Nephron (organoid): ENCODE data around the gene IFITM2.
A peak's percentile ranks its signal among the peaks of the same experiment; 100 is the strongest.

Experiments used
- H3K27ac Mint-ChIP-seq, 3 experiments: 2 replicates each; pipeline ENCODE4 v1.8.0; 2020; ENCODE audit warnings: mixed read lengths in 3 of 3, mild to moderate bottlenecking in 2 of 3, moderate library complexity in 1 of 3
- H3K27me3 Mint-ChIP-seq: 2 replicates; pipeline ENCODE4 v1.8.0; 2021; ENCODE audit warnings: low read depth, mild to moderate bottlenecking, moderate library complexity, mixed read lengths
- H3K36me3 Mint-ChIP-seq: 2 replicates; pipeline ENCODE4 v1.8.0; 2020; ENCODE audit warnings: low read depth, mixed read lengths
- H3K4me1 Mint-ChIP-seq: 2 replicates; pipeline ENCODE4 v1.8.0; 2020; ENCODE audit warnings: mixed read lengths
- H3K4me3 Mint-ChIP-seq, 3 experiments: 2 replicates each; pipeline ENCODE4 v1.8.0; 2020; ENCODE audit warnings: mild to moderate bottlenecking in 3 of 3, mixed read lengths in 3 of 3, moderate library complexity in 2 of 3
- H3K9me3 Mint-ChIP-seq: 2 replicates; pipeline ENCODE4 v1.8.0; 2020; ENCODE audit warnings: mixed read lengths
- CTCF ChIP-seq, 3 experiments: fragments of 200-600 bp; sonication (generic); IDR thresholded peaks; one replicate each; pipeline ENCODE4 v1.5.0; 2021; ENCODE audit warnings: antibody characterized with exemption in 3 of 3; ENCODE audit not compliant: unreplicated experiment in 3 of 3

Gene IFITM2

GRCh38 chr11:337711-338110 is 30.1 kb downstream of the IFITM2 start:
- Mint-ChIP-seq H3K4me3 (no peak overlapping the region), H3K27me3 (no peaks in the 10 kb centered on the region), H3K4me1 (peaks cover 41% of the 10 kb centered on the region), H3K36me3 (no peaks in the 10 kb centered on the region), H3K27ac (no peak overlapping the region), H3K9me3 (no peaks in the 10 kb centered on the region)
- no peak for TF ChIP-seq CTCF (IDR thresholded peaks at IDR 0.05; ENCODE audit: unreplicated experiment in 3 of 3)

- no peak for TF ChIP-seq CTCF (IDR thresholded peaks at IDR 0.05; ENCODE audit: unreplicated experiment in 3 of 3)
- no peaks in the 10 kb centered on the region for H3K9me3 Mint-ChIP-seq
- no peaks in the 10 kb centered on the region for H3K36me3 Mint-ChIP-seq
- H3K4me3 Mint-ChIP-seq = no peak overlapping the region
- peak overlapping the region in 1 of 3 experiments; percentile 7 for H3K27ac Mint-ChIP-seq
- peaks cover 25% of the 10 kb centered on the region for H3K4me1 Mint-ChIP-seq
- no peaks in the 10 kb centered on the region for H3K27me3 Mint-ChIP-seq
These were observed 32.3 kb downstream of the IFITM2 start for GRCh38 chr11:339963-340362.

GRCh38 chr11:340539-341512 is 33.2 kb downstream of the IFITM2 start:
- Mint-ChIP-seq H3K4me1 (peaks cover 18% of the 10 kb centered on the region), H3K27ac (peak overlapping the region; percentile 25 to 52 (median 47)), H3K27me3 (peaks cover 4% of the 10 kb centered on the region), H3K36me3 (no peaks in the 10 kb centered on the region), H3K4me3 (no peak overlapping the region), H3K9me3 (no peaks in the 10 kb centered on the region)
- TF ChIP-seq CTCF (IDR thresholded peaks at IDR 0.05; ENCODE audit: unreplicated experiment in 3 of 3) = no peak

- no peak for TF ChIP-seq CTCF (IDR thresholded peaks at IDR 0.05; ENCODE audit: unreplicated experiment in 3 of 3)
- peaks cover 4% of the 10 kb centered on the region for H3K27me3 Mint-ChIP-seq
- H3K4me1 Mint-ChIP-seq = peaks cover 5% of the 10 kb centered on the region
- no peaks in the 10 kb centered on the region for H3K9me3 Mint-ChIP-seq
- H3K36me3 Mint-ChIP-seq = no peaks in the 10 kb centered on the region
- H3K27ac Mint-ChIP-seq = peak overlapping the region; percentile 41 to 83 (median 83)
- no peak overlapping the region for H3K4me3 Mint-ChIP-seq
These were observed 34.7 kb downstream of the IFITM2 start for GRCh38 chr11:342328-342727.

- no peaks in the 10 kb centered on the region for H3K9me3 Mint-ChIP-seq
- peaks cover 7% of the 10 kb centered on the region for H3K4me1 Mint-ChIP-seq
- no peaks in the 10 kb centered on the region for H3K36me3 Mint-ChIP-seq
- H3K27ac Mint-ChIP-seq = peak overlapping the region in 1 of 3 experiments; percentile 29
- H3K27me3 Mint-ChIP-seq = peaks cover 4% of the 10 kb centered on the region
- no peak overlapping the region for H3K4me3 Mint-ChIP-seq
- TF ChIP-seq CTCF (IDR thresholded peaks at IDR 0.05; ENCODE audit: unreplicated experiment in 3 of 3) = no peak
These were observed 37.4 kb downstream of the IFITM2 start for GRCh38 chr11:344836-345578.
